Epithelial cell of esophagus (primary cell): ENCODE measurements around the gene TEX36.
"Not testable (repeated sequence)": the region's sequence is repeated elsewhere in the genome, so short reads cannot be mapped to it uniquely, and the experiment has no call there.

Experiments used
- DNase-seq: peaks from one replicate; pipeline ENCODE4 v3.0.0; 2010; ENCODE audit warnings: low read depth
- H3K4me3 ChIP-seq: 2 replicates; pipeline ENCODE4 v1.5.1; 2011; ENCODE audit warnings: mild to moderate bottlenecking, low read length, control low read depth
- CTCF ChIP-seq: IDR thresholded peaks from 2 replicates; pipeline ENCODE4 v1.5.1; 2011; ENCODE audit warnings: low read depth, mild to moderate bottlenecking, low read length, control low read depth, inconsistent platforms; ENCODE audit not compliant: insufficient read depth; ENCODE audit errors: missing control alignments

The TEX36 gene

DNA sequence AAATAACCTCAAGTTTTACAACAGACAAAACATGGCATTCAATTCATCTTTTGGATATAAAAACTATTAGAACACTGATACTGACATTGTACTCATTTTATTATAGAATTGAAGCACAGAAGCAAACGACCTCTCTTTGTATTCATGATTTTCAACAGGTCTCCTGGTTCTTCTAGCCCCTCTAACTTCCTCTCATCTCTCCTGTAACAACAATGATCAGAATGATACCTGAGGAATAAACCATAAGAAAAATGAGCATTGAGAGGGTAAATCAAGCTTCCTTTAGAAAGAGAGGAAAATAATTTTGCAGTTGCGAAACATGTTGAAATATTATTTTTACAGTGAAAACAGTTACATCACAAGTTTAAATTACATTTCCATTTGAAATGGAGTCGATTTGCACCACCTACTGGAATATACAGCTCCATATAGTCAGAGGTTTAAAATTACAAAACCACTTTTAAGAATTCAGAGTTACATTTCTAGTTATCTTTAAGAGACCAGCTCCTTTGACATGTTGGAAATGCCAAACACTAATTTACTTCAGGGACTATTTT, 17.5 kb upstream of the TEX36 start:
- H3K4me3 ChIP-seq, result no peak overlapping the region
- DNase-seq, result peak; percentile 13
- TF ChIP-seq CTCF, result peak; percentile 9

DNA sequence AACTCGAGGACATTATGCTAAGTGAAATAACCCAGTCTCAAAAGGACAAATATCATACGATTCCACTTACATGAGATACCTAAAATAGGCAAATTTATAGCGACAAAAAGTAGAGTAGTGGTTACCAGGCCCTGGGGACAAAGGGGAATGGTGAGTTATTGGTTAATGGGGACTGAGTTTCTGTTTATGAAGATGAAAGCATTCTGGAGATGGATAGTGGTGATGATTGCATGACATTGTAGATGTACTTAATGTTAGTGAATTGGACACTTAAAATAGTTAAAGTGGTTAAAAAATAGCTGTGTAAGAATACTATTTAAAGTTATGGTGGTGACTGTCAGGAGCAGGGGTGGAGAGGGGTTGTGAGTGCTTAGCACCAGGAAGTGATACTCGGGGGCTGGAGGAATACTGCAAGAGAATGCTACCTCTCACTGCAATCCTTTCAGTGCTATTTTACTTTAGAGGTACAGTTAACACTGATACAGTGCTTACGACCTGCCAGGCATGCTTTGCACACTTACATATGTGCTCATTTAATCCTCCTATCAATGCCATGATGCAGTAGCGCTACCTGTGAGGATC, 16.7 kb upstream of the TEX36 start:
- DNase-seq, result no peak
- TF ChIP-seq CTCF, result no peak
- no peak overlapping the region for H3K4me3 ChIP-seq

DNA sequence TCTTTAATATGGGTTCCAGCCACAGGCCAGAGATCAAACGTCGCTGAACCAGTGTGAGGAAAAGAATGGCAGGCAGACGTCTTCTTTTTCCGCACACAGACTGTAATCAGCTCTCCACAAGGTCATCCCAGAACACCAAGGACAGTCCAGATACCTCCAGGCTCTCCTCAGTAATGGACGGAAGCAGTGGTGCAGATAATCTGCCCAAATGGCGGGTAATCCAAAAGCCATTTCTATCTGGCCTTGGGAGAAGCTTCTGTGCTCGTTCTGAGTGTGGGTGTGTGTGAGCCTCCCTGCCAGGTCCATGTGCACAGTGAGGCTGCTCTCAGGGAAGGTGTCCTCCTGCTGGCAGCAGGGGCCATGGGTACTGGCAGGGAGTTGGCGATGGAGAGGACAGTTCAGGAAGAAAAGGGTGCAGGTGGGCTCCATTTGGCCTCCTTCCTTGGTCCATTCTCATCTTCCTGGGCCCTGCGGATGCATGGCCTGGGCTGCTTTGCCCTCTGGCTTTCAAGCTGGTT, 15.6 kb upstream of the TEX36 start:
- no peak for DNase-seq
- H3K4me3 ChIP-seq, result no peak overlapping the region
- no peak for TF ChIP-seq CTCF

DNA sequence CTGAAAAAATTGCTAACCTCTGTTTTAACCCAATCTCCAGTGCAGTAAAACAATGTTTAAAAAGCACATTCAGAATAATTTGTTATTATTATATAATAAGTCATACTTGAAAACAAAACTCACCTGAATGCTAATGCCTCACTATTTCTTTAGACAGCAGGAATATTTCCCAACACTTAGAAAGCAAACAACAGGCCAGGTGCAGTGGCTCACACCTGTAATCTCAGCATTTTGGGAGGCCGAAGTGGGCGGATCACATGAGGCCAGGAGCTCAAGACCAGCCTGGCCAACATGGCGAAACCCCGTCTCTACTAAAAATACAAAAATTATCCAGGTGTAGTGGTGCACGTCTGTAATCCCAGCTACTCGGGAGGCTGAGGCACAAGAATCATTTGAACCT, 13.9 kb upstream of the TEX36 start:
- not testable (repeated sequence) for H3K4me3 ChIP-seq, DNase-seq

GRCh38 chr10:125694883-125695282, 11.9 kb upstream of the TEX36 start:
- H3K4me3 ChIP-seq, result no peak overlapping the region
- TF ChIP-seq CTCF, result no peak
- DNase-seq, result peak; percentile 37

- TF ChIP-seq CTCF, result no peak
- no peak overlapping the region for H3K4me3 ChIP-seq
- DNase-seq, result peak; percentile 32
These were observed 10.5 kb upstream of the TEX36 start for GRCh38 chr10:125693524-125693847.

DNA sequence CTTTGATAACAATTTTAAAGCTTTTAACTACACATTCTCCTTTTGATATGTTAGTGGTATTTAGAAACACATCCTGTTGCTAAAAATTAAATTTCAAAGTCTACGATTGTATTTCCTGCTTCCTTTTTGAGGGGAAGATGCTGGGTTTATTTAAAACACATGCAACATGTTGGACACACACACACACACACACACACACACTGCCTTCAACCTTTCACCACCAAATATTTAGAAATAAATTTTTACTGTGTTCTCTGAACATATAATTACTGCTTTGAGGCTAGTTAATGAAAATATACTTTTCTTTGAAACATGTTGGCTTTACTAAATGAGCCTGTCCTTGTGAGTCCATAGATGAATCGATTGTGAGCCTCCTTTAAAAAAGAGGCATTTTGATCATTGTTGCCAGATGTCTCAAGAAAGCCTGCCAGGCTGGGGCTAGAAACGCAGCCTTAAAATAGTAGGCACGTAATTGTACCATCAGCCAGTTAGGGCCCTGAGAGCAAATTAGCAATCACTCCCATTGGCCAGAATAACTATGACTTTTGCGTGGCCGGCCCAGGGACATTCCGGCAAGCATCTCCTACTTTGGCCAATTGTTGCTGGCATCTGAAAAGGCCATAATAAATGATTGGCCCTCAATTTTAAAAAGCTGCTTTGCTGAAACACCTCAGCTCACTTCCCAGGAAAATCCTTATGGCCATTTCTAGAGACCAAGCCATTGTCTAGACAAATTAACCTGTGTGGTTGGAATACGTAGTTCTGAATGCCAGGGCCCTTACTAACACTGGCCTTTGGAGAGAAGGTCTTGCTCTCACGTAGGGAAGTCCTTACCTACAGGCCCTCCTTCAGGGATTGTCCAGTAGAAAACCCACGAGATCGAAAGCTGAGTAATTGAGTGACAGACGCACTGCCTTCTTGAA, 9.9 kb upstream of the TEX36 start:
- DNase-seq, result no peak
- TF ChIP-seq CTCF, result no peak
- H3K4me3 ChIP-seq, result no peak overlapping the region
